ENCODE measurements around the gene GBGT1. TPM values are rescaled to one million over a fixed set of nuclear protein-coding genes. Genes with fewer than 3 reads are reported as not detected.

GBGT1 gene
- total and polyA plus RNA-seq, 2 donors (not counting 3 experiments of a cell fraction or from before 2014, with no cell fraction given) = 35.6 to 56.3 TPM

GRCh38 chr9:133109931-133110650, 53.6 kb downstream of the GBGT1 start:
- intact Hi-C loops (cut with micrococcal nuclease) (no loop called here), dilution Hi-C loops (cut with MboI; ENCODE audit: extremely low pct_ligation_motif_present, low sequenced_read_pairs) (no loop called here)
- Histone ChIP-seq H3K36me3 (ENCODE audit: control insufficient read depth in 2 of 2, extremely low read depth in 1 of 2, insufficient read depth in 2 of 2, low read length in 2 of 2) (peaks cover 8 to 41% of the 10 kb centered on the region in 2 experiments), H3K9ac (replicated peaks; ENCODE audit: extremely low read depth, insufficient read depth, low read length) (no peak overlapping the region), H4K20me1 (replicated peaks; ENCODE audit: control insufficient read depth, extremely low read depth, insufficient read depth, low read length) (no peaks in the 10 kb centered on the region), H3K27me3 (ENCODE audit: control insufficient read depth in 2 of 2, insufficient read depth in 2 of 2, low read length in 2 of 2) (no peaks in the 10 kb centered on the region), H3K79me2 (ENCODE audit: control insufficient read depth, insufficient read depth, low read length) (no peaks in the 10 kb centered on the region), H3K4me3 (replicated peaks in 1 of 3; ENCODE audit: insufficient read depth in 1 of 3, low read depth in 1 of 3, low read length in 3 of 3) (no peak overlapping the region), H3K9me1 (replicated peaks; ENCODE audit: control insufficient read depth, extremely low read depth, insufficient read depth, low read length) (no peaks in the 10 kb centered on the region), H3K9me3 (replicated peaks; ENCODE audit: control insufficient read depth, insufficient read depth, low read length) (no peaks in the 10 kb centered on the region), H2AFZ (ENCODE audit: low read depth, low read length) (no peak overlapping the region), H3K4me2 (ENCODE audit: insufficient read depth, low read length) (no peak overlapping the region), H3K27ac (ENCODE audit: insufficient read depth, low read depth, low read length) (no peak overlapping the region), H3K4me1 (ENCODE audit: control insufficient read depth, extremely low read depth, insufficient read depth, low read length) (peaks cover 13% of the 10 kb centered on the region)
- DNase-seq (ENCODE audit: low read depth, low spot score) = no peak
- FAIRE-seq = no peak
- ChIA-PET CTCF (interaction anchor here (1.2 to 8.0 kb wide), 2 partner anchors 34 to 38 kb away, joined by 3 to 110 read pairs; no protein-coding TSS in a partner anchor), POLR2A (interaction anchor here (1.0 kb wide), 1 partner anchor 34 kb away, joined by 3 read pairs; no protein-coding TSS in a partner anchor)
- TF ChIP-seq CTCF (IDR thresholded peaks at IDR 0.05; ENCODE audit: extremely low read depth in 1 of 2, insufficient read depth in 1 of 2, low read depth in 1 of 2, low read length in 2 of 2) (no peak), POLR2AphosphoS5 (IDR thresholded peaks at IDR 0.05; ENCODE audit: insufficient read depth, low read depth, low read length) (no peak), MYC (IDR thresholded peaks at IDR 0.05; ENCODE audit: low read depth, low read length) (no peak)
- no TSS peak for BruUV-seq (replicated peaks)

All from endothelial cell of umbilical vein (primary cell).